B cell (primary cell): Measurements from ENCODE around the gene LRRC8D. TPM values are rescaled to one million over a fixed set of nuclear protein-coding genes. Genes with fewer than 3 reads are reported as not detected.

Source experiments
- ATAC-seq: fragments of 200-7000 bp; cut with Tn5 transposase; one replicate; pipeline ENCODE4 v1.10.0; 2021; ENCODE audit warnings: low read depth, mild to moderate bottlenecking, moderate number of reproducible peaks, moderate library complexity
- CTCF ChIA-PET: fragments of 350-600 bp; sonication (Branson Sonifier 250); formaldehyde crosslinking; loops from one replicate; lab custom pipeline; 2021; ENCODE audit warnings: antibody characterized with exemption, inconsistent platforms; lab: Charles Lee
- POLR2A ChIA-PET: fragments of 350-600 bp; sonication (Branson Sonifier 250); formaldehyde crosslinking; loops from one replicate; lab custom pipeline; 2021; ENCODE audit warnings: antibody characterized with exemption; lab: Charles Lee
- DNase-seq: peaks from one replicate; pipeline ENCODE4 v3.0.0; 2013
- H2AFZ ChIP-seq: 2 replicates; pipeline ENCODE4 v1.6.1; 2012; ENCODE audit warnings: mild to moderate bottlenecking, low read depth, low read length; ENCODE audit not compliant: insufficient read depth, poor library complexity, severe bottlenecking
- H3K27ac ChIP-seq, 2 donors: 1 replicate in 1 of 2; 2 replicates in 1 of 2; pipeline ENCODE4 v1.5.1; 2012 to 2013; ENCODE audit warnings: low read length in 2 of 2, mild to moderate bottlenecking in 2 of 2, moderate library complexity in 1 of 2
- H3K27me3 ChIP-seq, 4 experiments: fragments of 200-600 bp in 1 of 4; sonication (generic) in 1 of 4; replicated peaks in 1 of 4; 1 replicate in 2 of 4; 2 replicates in 2 of 4; pipeline versions ENCODE4 v1.6.1 to v1.7.0; 2013 to 2016; ENCODE audit warnings: low read length in 3 of 4, mild to moderate bottlenecking in 2 of 4, mixed read lengths in 1 of 4, moderate library complexity in 1 of 4; ENCODE audit not compliant: insufficient read depth in 4 of 4, control insufficient read depth in 3 of 4; ENCODE audit errors: control extremely low read depth in 1 of 4
- H3K36me3 ChIP-seq, 2 experiments: replicated peaks in 1 of 2; 1 replicate in 1 of 2; 2 replicates in 1 of 2; pipeline versions ENCODE4 v1.6.1 to v1.7.1; 2013; ENCODE audit warnings: low read length in 1 of 2; ENCODE audit not compliant: insufficient read depth in 2 of 2, control insufficient read depth in 1 of 2; ENCODE audit errors: control extremely low read depth in 1 of 2, extremely low read depth in 1 of 2
- H3K4me1 ChIP-seq, 2 donors: fragments of 200-600 bp in 1 of 2; sonication (generic) in 1 of 2; 1 replicate in 1 of 2; 2 replicates in 1 of 2; pipeline versions ENCODE4 v1.5.1 to v1.6.1; 2013 to 2017; ENCODE audit warnings: low read length in 2 of 2; ENCODE audit not compliant: control insufficient read depth in 2 of 2, insufficient read depth in 2 of 2
- H3K4me2 ChIP-seq: replicated peaks from 2 replicates; pipeline ENCODE3; 2012; ENCODE audit warnings: mild to moderate bottlenecking, low read depth, low read length; ENCODE audit not compliant: poor library complexity, severe bottlenecking
- H3K4me3 ChIP-seq, 5 experiments: fragments of 200-600 bp in 1 of 5; sonication (generic) in 1 of 5; 1 replicate in 3 of 5; 2 replicates in 2 of 5; pipeline versions ENCODE4 v1.5.1 to v1.7.0; 2011 to 2016; ENCODE audit warnings: low read length in 4 of 5, mild to moderate bottlenecking in 4 of 5, low read depth in 2 of 5, control low read depth in 1 of 5, moderate library complexity in 1 of 5; ENCODE audit not compliant: insufficient read depth in 1 of 5; ENCODE audit errors: control extremely low read depth in 1 of 5, extremely low read depth in 1 of 5
- H3K79me2 ChIP-seq: fragments of 200-600 bp; sonication (generic); one replicate; pipeline ENCODE4 v1.6.0; 2016; ENCODE audit warnings: low read length; ENCODE audit not compliant: control insufficient read depth, insufficient read depth
- H3K9ac ChIP-seq: fragments of 200-600 bp; sonication (generic); 2 replicates; pipeline ENCODE4 v1.6.1; 2017; ENCODE audit warnings: mild to moderate bottlenecking, low read length, moderate library complexity
- H3K9me3 ChIP-seq, 3 donors: one replicate each; pipeline versions ENCODE4 v1.6.1 to v1.7.1; 2013; ENCODE audit warnings: low read length in 2 of 3; ENCODE audit not compliant: control insufficient read depth in 2 of 3, insufficient read depth in 1 of 3; ENCODE audit errors: control extremely low read depth in 1 of 3
- H4K20me1 ChIP-seq: 2 replicates; pipeline ENCODE4 v1.6.0; 2012; ENCODE audit warnings: mild to moderate bottlenecking, low read length; ENCODE audit not compliant: insufficient read depth, control insufficient read depth, poor library complexity, severe bottlenecking
- H3K27ac Mint-ChIP-seq: one replicate; pipeline ENCODE4 v1.8.0; 2021; ENCODE audit warnings: mixed read lengths
- H3K27me3 Mint-ChIP-seq: one replicate; pipeline ENCODE4 v1.8.0; 2021; ENCODE audit warnings: mixed read lengths
- H3K4me1 Mint-ChIP-seq: one replicate; pipeline ENCODE4 v1.8.0; 2021; ENCODE audit warnings: mixed read lengths
- H3K4me3 Mint-ChIP-seq: one replicate; pipeline ENCODE4 v1.8.0; 2021; ENCODE audit warnings: mixed read lengths
- H3K9me3 Mint-ChIP-seq: one replicate; pipeline ENCODE4 v1.8.0; 2022; ENCODE audit warnings: mixed read lengths; ENCODE audit not compliant: insufficient read depth
- EZH2 ChIP-seq: IDR thresholded peaks from 2 replicates; pipeline ENCODE4 v1.6.1; 2012; ENCODE audit warnings: borderline replicate concordance, low read depth, mild to moderate bottlenecking, moderate library complexity, low read length; ENCODE audit not compliant: insufficient read depth, poor library complexity, severe bottlenecking
- WGBS: methylation state at CpG from one replicate; pipeline ENCODE4 v1.1.5; 2013; ENCODE audit warnings: missing lambda C conversion rate; ENCODE audit not compliant: insufficient coverage; 5-methylcytosine and 5-hydroxymethylcytosine counted together
- intact Hi-C: fragments of 100-400 bp; cut with micrococcal nuclease; formaldehyde crosslinking; loops from one replicate; pipeline ENCODE4 v1.10.0; 2022
- polyA plus RNA-seq: library from polyadenylated mRNA; depleted of rRNA; stranded (reverse); fragments of >200 nt; gene quantifications from 2 replicates; pipeline ENCODE4 v1.2.3, GENCODE V29; 2012
- total RNA-seq, 2 donors: library from RNA; stranded (reverse); fragments of 120-200 nt in 1 of 2; gene quantifications; 1 replicate in 1 of 2; 2 replicates in 1 of 2; pipeline versions ENCODE4 v1.2.3 to v1.2.4, GENCODE V29; 2013 to 2022
- TF ChIP-seq, protein P1 (sequence below): fragments of 200-600 bp; IDR thresholded peaks from one replicate; pipeline ENCODE4 v1.8.0; 2022; ENCODE audit warnings: antibody characterized with exemption, mild to moderate bottlenecking

LRRC8D gene
- total and polyA plus RNA-seq, 2 donors (not counting 1 experiment from before 2014, with no cell fraction given) = 23.7 to 47.0 TPM

DNA sequence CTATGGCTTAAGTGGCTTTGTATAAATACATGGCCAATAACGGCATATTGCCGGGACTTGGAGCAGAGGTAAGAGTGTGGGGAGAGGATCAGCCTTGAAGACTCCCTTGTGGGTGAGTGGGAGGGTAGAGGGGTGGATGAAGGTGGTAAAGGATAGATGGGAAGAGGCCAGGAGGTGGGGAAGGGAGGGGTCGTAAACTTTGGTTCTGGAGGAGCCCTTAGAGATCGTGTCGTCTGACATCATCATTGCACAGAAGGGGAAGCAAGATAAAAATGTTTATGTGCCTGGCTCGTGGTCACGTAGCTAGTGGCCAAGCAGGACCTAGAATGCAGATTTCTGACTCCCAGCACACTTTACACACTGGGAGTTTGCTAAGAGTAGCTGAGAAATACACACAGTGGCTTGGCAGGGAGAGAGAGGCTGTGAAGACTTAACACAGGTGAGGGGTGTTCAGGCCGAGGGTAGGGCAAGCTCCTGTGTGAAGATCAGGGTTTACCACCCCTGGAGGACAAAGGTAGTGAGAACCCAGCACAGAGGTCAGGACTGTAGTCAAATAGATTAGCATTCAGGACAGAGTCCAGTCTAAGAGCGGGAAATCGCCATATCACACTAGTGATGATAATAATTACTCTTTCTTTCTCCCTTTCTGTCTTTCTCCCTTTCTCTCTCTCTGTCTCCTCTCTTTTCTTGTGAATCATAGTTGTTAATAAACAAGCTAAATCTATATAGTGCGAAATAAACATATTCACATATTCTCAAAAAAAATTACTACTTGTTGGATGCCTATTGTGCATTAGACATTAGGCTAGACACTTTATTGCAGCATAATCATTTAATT lies 75.5 kb downstream of the LRRC8D start:
- Histone ChIP-seq H3K36me3 (peaks cover 3 to 5% of the 10 kb centered on the region in 2 experiments), H3K9me3 (no peaks in the 10 kb centered on the region), H3K4me2 (no peak overlapping the region), H3K27ac (no peak overlapping the region), H2AFZ (no peak overlapping the region), H4K20me1 (peaks cover 12% of the 10 kb centered on the region), H3K4me3 (no peak overlapping the region), H3K79me2 (peaks cover 16% of the 10 kb centered on the region), H3K4me1 (peaks cover 0 to 10% of the 10 kb centered on the region in 2 donors), H3K27me3 (no peaks in the 10 kb centered on the region), H3K9ac (no peak overlapping the region)
- CTCF ChIA-PET = no interaction called here
- Mint-ChIP-seq H3K9me3 (no peaks in the 10 kb centered on the region), H3K27ac (no peak overlapping the region), H3K4me1 (peaks cover 28% of the 10 kb centered on the region), H3K27me3 (no peaks in the 10 kb centered on the region), H3K4me3 (no peak overlapping the region)
- no peak for DNase-seq
- ATAC-seq = no peak
- intact Hi-C loops = no loop called here
- TF ChIP-seq EZH2 = no peak
- TF ChIP-seq, protein P1, sequence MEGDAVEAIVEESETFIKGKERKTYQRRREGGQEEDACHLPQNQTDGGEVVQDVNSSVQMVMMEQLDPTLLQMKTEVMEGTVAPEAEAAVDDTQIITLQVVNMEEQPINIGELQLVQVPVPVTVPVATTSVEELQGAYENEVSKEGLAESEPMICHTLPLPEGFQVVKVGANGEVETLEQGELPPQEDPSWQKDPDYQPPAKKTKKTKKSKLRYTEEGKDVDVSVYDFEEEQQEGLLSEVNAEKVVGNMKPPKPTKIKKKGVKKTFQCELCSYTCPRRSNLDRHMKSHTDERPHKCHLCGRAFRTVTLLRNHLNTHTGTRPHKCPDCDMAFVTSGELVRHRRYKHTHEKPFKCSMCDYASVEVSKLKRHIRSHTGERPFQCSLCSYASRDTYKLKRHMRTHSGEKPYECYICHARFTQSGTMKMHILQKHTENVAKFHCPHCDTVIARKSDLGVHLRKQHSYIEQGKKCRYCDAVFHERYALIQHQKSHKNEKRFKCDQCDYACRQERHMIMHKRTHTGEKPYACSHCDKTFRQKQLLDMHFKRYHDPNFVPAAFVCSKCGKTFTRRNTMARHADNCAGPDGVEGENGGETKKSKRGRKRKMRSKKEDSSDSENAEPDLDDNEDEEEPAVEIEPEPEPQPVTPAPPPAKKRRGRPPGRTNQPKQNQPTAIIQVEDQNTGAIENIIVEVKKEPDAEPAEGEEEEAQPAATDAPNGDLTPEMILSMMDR = no peak
- WGBS = 86% methylated on average over 8 of the region's 11 CpGs
- POLR2A ChIA-PET = no interaction called here
